SIG-M5 (cell line): ENCODE measurements around the gene CTBP2.

ENCODE experiments used
- DNase-seq: peaks from one replicate; lab custom pipeline; 2025; lab: John Stamatoyannopoulos, UW

CTBP2 gene

DNA sequence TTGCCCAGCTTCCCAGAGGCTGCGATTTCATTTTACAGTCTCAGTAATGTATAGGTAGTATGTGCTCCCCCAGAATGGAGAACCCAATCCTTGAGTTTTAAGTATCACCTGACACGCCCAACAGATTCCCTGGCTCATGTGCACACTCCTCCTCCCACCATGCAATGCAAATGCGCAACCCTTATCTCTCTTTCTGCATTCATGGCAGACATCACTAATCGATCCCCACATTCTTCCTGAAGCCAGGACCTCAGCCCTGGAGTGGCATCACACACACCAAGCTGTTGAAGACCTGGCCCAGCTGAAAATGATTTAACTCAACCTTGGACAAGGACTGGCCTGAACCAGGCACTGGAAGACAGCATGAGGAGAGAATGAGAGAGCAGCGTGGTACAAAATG is 150.0 kb downstream of the CTBP2 start:
- no peak for DNase-seq

DNA sequence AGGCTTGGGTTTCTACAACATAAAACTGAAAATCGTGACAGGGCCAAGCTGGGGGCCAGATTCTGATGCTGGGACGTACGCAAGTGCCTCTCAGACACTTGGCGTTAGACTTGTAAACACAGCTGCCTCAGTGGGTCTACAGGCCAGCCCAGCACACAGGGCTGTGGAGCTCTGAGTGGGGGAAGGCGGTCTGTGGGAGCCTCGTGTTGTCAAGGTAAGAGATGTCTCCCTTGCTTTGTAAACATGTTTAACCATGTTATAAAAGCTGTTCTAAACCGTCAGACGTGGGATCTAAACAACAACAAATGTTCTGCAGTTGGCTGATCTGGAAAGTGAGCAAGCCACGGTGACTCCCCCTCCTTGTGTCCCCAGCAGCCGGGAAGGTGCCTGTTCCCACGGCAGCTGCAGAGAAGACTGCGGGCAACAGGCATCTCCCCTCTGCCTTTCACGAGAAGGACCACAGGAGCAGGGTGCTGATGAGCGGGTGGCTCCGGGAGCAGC is 150.7 kb downstream of the CTBP2 start:
- no peak for DNase-seq

DNA sequence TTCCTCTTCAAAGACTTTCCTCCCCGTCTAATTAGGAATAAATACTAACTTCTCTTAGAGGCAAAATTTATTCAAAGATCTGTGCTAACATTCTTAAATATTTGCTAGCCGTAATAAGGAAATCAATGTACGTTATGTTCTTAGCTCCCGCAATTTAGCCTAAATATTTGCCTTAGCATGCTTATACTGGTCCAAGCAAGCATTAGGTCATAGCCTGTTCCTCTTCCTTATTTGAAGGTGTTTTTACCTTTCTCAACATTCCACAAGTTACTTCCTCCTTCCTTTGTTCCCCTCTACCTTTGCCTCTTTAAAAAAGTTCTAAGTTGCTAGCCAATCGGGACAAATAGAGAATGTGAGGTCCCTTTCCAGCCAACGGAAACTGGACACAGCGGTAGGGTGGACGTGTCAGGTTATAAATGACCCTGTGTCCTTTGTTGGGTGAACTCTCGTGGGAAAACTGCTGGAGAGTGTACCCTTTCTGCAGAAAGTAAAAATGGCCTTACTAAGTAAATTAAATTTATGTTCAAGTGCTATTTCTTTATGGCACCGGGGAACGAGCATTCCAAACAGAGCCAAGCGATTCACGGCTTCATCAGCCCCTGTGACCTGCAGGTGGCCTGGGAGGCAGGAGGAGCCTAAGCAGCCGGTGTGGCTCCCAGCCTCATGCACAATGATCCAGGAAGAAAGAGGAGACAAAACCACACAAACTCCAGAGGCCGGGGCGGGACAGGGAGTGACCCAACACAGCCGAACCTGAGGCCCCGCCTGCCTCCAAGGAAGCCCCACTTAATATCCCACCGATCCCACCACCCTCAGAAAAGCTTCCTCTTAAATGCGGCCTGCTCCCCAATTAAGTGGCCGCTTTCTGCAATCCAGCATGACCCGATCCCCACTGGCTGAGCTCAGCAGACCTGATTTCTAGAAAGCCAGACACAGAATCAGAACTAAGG is 151.4 kb downstream of the CTBP2 start:
- DNase-seq, result no peak

DNA sequence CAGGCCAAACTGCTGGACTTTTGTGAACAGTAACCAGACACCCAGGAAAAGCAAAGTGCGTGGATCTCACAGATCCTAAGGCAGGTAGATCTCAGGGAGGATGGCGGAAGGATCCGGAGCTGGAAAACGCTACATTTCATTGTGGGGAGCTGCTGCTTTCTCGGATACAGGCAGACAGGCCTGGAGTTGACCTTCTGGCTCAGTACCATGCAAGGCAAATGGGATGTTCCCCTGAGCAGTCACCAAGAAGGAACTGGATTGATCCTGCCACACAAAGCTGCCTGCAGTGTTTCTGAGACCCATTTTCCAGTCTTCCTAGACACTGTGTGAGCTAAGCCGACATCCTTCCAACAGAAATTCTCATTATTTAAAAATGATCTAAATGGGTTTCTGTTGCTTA is 152.9 kb downstream of the CTBP2 start:
- no peak for DNase-seq

DNA sequence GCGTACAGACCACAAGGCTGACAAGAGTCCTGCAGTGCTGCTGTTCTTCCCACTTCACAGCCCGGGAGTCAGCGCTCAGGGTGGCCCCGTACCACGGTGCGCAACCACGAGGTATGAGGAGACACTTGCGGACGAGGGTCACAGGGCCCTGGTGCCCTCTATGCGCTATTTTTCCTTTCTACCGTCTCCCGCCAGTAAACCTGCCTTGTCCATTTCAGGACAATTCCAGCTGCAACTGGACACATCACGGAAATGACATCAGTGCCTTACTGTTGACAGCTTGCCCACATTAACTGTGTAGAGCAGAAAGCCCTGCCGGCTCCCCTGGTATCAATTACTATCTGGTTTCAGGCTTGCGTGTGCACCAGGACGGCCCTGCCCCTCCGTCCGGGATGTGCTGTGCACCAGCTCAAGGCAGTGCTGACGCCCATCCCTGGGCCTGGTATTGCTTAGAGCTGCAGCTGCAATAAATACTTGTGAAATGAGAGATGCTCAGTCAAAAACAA is 153.4 kb downstream of the CTBP2 start:
- no peak for DNase-seq

DNA sequence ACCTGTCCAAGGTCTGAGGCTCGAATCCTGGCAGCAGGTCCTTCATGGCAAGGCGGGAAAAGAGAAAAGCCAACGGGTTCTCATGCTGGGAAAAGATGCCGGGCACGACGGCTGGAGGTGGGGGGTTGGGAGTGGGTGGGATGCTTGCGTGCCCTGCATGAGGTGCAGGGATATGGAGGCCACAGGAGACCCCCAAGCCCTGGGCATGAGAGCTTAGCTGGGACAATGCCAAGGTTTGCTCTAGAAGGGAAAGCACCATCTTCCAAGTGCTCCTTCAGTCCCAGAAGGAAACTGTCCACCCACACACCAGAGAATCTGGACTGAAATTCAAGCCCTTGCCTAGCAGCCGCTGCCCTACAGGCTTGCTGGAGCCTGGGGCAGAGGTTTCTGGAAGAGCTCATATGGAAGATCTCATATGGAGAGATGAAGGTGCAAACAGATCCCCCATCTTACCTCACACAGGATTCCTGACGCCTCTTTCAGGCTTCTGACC is 154.1 kb downstream of the CTBP2 start:
- DNase-seq, result no peak

DNA sequence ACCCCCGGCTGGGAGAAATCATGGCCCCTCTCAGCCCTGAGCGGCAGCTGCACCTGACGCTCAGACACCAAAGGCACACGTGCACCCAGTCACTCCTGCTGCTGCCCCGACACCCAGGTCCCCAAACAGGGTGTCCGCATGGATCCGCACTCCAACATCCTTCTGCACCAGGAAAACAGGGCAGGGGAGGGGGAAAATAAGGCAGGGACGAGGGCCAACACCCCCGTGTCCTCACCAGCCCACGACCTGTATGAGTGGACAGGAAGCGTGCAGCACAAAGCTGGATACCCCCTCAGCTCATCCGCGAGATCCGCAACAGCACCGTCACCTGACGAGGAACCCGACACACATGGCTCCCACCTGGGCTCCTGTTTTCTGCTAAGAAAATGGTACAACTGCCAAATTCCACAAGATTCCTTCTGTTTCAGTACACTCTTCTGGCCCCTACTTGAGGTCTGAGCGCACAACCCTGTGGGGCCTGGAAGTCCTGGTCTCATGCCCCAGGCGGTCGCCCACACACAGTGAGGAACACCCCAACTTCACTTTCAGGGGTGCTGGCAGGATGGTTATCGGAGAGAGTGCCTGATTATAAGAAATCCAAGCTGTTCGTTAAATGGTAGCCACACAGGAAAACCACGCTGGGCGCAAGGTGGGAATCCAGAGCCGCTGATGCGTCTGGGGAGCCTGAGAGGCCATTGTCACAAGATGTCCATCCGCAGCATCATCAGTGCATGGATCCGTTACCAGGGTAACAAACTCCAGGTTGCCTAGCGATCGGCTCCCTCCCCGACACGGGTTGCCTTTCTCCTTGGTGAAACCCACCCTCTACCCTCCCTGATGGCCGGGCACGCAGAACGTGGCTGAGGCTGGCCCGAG is 154.8 kb downstream of the CTBP2 start:
- no peak for DNase-seq

DNA sequence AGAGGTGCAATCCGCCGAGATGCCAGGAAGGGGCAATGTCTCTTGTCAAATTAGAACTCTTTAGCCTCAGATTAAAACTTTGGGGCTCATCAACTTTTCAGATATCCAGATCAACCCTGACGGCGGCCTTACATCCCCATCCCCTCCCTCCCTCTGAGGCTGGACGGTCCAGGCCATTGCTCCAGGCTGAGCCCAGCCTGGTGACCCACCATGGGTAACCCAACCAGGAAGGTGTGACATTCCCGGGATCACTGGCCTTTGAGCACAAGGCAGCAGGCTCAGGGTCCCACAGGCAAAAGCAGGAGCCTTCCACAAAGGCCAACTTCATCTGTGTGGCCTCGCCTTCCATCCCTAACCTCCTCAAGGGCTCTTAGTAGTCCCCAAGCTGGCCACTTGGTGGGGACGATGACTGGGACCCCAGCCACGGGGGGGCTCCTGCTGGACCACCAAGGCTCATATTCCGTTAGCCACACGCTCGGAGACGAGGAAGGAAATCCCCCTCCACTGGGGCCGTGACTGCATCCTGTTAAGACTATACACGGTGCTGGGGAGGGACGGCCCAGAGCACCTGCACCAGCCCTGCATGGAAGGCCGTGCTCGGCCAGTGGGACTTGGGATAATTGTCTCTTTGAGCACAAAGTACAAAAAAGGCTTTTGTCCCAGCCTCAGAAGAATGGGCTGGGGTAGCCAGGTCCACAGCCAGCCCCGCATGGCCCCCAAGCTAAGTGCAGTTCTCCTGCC is 155.6 kb downstream of the CTBP2 start:
- no peak for DNase-seq

DNA sequence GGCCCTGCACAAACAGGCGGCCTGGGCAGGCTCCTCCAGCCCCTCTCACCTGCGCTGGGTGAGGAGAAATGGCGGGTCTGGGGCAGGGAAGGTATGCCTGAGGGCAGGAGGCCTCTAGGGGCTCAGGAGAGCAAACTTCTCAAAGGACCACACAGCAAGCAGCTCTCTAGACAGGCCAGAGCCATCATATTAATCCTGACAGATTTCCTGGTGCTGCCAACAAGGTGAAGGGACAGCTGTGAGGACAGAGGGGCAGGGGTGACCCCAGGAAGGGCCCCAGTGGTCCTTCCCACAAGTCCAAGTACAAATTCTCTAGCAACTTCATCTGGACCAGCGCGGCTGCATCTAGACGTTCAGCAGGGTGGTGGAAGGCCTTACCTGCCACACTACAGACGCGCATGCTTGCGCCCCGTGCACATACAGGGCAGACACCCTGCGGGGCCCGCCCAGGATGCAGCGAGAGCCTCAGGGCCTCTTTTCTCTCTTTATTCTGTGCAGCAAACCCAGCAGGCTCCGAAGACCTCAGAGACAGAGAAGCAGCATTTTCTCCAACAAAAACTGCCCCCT is 156.4 kb downstream of the CTBP2 start:
- no peak for DNase-seq

DNA sequence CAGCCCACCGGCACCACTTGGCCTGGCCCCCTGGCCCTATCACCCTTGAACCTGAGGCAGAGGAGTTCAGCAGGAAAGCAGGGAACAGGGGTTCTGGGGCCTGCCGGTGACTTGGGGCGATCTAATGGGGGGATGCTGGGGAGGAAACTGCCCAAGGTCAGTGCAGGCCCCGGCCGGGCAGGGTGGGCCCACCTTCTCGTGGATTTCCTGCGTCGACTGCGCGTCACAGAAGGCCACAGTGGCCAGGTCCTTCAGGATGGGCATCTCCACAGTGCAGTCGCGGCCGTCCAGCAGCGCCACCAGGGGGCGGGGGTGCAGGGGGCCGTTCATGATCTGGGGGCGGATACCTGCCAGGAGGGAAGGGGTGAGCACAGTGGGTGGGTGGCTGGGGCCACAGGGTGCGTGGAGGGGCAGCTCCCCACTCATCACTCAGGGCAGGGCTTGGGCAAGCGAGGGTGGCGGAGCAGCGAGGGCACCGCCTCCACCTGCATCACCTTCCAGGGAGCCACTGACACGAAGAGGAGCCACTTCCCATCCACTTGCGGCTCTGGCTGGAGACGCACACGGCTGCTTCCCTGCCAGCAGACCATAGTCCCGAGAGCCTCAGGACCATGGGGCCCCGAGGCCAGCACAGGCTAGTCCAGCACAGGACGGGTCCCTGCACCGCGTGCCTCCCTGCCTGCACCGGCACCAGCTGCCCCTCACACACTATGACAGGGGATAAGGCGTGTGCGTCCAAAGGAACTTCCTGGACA is 157.0 kb downstream of the CTBP2 start:
- DNase-seq, result no peak

DNA sequence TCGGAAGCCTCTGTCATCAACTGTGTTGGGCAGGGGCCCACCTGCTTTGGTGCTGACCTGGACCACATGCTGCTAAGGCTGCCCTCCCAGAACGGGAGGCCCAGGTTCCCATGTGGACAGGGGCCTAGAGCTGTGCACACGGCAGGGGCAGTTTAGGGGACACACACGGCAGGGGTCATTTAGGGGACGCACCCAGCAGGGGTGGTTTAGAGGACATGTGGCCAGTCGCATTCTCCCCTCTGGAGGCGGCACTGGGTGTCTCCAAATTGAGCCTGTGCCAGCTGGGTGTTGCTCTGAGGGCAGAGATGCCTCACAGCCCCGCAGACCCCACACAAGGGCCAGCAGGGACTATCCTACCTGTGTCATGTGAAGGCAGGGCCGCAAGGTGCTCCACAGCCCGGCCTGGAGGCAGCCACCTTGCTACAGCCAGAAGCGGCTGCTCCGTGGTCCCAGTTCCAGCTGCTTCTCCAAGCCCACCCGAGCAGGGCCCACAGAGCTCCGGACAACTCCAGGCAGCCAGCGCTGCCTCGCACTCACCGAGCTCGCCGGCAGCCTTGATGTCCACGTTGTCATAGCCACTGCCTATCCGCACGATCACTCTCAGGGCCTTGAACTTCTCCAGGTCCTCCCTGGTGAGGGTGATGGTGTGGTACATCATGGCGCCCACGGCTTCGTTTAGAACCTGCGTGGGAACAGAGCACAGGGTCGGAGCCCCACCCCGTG is 157.8 kb downstream of the CTBP2 start:
- no peak for DNase-seq

DNA sequence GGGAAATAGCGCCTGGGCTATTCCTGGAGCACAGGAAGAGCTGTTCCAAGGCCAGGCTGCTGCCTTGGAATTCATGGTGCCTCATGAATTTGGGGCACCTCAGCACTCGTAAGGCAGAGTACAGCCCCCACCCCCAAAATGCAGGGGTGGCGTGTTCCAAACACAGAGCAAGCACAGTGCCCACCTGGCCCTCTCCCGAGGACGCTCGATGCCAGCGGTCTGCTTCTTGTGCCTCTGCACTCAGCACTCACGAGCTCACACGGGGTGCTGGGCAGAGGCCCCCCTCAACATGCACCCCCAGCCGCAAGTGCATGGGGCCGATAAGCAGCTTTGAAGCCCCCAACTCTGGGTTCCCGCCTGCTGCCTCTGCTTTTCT is 158.3 kb downstream of the CTBP2 start:
- no peak for DNase-seq

DNA sequence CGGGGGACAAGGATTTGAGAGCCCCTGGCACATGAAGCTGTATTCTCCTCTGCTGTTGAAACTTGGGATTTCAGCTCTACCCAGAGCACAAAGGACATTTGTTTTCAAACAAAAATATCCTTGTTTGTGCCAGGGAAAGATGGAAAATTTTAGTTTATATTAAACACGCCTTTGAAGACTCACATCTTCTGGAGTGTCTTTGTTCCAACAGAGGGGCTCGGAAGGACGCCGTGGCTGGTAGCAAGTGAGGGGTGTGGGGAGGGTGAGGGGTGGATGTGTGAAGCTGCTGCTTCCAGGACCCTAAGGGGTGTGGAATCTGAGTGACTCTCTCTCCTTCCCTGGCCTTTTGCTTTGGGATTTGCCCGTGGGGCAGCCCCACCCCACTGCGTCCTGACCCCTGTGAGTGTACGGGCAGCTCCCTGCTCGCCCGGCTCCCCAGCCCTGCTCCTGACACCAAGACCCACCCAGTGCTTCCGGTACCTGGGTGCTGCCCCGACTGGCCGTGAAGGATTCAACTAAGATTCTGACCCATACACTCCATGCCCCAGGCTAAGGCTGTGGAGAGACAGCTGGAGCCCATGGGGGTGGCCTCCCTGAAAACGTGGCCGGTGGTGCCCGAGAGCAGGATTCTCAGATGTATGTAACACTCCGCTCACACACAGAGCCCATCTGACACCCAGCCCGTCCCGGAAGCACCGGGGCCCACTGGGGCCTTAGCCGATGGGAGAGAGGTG is 158.9 kb downstream of the CTBP2 start:
- DNase-seq, result no peak

DNA sequence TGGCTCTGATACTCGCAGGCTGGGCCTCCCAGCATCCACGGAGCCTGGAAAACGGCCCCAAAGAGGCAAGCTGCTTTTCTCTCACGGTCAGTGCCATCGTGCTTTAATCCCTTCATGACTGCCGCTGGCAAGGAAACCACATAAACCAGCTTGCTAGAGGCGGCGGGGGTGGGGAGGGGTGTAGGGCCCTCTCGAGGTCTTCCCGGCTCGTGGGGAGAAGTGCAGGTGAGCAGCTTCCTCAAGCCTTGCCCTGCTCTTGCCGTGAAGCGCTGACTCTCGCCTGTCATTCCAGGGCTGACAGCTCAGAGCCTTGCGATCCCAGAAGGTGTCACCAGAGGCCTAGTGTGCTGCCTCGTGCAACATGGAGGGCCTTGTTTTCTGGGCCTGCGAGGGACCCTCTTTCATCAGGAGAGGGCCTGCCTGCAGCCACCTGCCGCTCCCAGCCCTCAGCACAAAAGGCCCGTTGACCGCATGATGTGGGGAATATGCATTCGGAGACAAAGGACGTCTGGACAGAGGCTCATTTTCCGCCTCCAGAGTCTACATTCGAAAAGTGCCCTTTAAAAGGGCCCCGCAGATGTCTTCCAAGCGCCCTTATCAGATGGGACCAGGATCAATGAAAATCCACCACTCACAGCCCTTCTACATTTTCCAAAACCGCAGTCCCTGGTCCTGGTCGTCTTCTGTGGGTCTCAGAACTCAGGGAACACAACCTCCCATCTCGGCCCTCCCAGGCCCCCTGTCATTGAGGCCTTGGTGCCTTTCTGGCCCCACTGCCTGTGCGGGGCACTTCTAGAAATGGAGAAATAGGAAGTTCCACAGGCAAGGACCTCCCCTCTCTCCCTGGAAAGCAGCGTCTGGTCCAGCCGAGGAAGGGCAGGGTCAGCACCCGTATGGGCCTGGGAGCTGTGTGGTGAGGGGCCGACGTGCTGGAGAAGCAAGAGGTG is 159.7 kb downstream of the CTBP2 start:
- no peak for DNase-seq

DNA sequence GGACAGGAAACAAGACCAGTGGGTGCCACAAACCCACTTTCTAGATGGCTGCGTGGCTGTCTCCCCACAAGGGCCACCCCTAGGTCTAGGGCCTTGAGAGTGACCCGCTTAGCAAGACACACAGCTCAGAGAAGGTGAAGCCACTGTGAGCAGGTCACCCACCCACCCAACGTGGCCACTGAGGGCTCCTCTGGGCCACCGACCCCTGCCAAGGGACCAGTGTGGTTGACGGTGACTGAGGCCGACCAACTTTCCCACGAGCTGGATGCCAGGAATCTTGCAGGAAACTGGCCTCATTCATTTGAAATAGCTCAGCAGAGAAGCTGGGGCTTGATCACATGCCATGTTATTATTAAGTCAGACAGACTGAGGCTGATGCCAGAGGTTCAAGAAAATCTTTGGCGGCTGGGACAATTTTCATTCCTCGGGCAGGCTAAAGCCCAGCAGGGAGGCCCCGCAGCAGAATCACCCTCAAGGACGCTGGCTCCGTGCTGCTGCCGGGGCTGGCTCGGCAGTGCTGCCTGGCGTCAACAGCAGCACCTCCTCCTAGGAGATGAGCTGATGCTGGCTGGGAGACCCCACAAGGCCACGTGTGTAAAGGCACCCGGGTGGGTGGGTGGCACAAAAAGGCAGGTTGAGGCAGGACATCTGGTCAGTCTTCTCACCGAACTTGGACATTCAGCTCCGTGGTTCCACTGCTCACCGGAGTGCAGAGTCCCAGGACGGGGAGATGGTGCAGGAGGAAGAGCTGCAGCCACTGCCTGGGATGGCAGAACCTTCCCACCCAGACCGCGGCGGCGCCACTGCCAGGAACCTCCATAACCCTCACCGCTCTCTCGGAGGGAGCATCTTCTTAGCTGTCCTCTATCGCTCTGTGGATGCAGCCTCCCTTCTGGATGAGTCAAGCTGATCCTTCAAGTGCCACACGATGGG is 160.7 kb downstream of the CTBP2 start:
- no peak for DNase-seq

DNA sequence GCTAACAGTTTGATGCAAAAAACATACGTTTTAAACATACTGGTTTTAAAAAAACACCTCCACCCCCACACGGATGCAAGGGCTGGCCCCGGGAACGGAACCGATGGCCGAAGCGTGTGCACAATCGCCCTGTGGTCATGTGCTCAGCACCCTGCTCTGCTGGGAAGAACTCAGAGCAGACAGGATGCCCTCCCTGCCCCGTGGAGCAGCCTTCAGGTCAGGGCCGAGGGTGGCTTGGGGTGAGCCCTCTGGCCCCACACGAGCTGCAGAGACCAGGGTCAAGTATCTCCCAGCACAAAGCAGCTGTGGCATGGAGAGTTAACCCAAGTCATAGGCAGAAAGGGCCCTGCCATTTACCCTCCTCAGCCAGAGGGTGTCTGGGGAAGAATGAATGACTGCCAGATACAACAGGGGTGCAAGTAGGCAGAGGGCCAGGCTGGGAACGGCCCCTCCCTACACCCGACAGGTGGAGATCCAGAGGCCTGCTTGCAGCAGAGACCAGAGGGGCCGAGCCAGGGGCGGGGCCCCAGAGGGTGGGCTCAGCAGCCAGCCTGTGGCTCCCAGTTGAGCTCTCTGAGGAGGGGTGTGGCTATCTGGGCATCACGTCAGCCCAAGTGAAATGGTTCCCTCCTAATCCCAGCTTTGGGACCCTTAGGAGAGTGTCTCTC is 161.6 kb downstream of the CTBP2 start:
- no peak for DNase-seq
